Measurements from ENCODE around the gene TM4SF20.

Gene TM4SF20

DNA sequence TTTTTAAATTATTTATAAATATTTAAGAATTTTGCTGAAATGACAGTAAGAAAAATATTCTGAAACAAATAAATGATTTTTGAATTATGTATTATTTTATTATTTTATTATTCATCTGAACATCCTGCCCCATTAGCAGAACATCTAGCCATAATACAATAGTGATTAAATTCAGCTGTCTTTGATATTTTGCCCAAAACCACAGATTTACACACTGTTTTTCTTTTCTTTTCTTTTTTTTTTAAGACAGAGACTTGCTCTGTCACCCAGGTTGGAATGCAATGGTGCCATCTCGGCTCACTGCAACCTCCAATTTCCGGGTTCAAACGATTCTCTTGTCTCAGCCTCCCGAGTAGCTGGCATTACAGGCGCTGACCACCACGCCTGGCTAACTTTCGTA lies 10.6 kb upstream of the TM4SF20 start (continued):
- TF ChIP-seq, protein P1, sequence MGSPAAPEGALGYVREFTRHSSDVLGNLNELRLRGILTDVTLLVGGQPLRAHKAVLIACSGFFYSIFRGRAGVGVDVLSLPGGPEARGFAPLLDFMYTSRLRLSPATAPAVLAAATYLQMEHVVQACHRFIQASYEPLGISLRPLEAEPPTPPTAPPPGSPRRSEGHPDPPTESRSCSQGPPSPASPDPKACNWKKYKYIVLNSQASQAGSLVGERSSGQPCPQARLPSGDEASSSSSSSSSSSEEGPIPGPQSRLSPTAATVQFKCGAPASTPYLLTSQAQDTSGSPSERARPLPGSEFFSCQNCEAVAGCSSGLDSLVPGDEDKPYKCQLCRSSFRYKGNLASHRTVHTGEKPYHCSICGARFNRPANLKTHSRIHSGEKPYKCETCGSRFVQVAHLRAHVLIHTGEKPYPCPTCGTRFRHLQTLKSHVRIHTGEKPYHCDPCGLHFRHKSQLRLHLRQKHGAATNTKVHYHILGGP (tag by site-specific recombination; IDR thresholded peaks at IDR 0.05), result no peak
- TF ChIP-seq EGR2 (tag by site-specific recombination; IDR thresholded peaks at IDR 0.05; ENCODE audit: low read depth) (no peak), ZNF426 (tag by site-specific recombination; IDR thresholded peaks at IDR 0.05) (no peak), ZNF521 (tag by site-specific recombination; IDR thresholded peaks at IDR 0.05) (no peak)
- TF ChIP-seq, protein P2, sequence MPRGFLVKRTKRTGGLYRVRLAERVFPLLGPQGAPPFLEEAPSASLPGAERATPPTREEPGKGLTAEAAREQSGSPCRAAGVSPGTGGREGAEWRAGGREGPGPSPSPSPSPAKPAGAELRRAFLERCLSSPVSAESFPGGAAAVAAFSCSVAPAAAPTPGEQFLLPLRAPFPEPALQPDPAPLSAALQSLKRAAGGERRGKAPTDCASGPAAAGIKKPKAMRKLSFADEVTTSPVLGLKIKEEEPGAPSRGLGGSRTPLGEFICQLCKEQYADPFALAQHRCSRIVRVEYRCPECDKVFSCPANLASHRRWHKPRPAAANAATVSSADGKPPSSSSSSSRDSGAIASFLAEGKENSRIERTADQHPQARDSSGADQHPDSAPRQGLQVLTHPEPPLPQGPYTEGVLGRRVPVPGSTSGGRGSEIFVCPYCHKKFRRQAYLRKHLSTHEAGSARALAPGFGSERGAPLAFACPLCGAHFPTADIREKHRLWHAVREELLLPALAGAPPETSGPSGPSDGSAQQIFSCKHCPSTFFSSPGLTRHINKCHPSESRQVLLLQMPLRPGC (tag by site-specific recombination; IDR thresholded peaks at IDR 0.05), result no peak

DNA sequence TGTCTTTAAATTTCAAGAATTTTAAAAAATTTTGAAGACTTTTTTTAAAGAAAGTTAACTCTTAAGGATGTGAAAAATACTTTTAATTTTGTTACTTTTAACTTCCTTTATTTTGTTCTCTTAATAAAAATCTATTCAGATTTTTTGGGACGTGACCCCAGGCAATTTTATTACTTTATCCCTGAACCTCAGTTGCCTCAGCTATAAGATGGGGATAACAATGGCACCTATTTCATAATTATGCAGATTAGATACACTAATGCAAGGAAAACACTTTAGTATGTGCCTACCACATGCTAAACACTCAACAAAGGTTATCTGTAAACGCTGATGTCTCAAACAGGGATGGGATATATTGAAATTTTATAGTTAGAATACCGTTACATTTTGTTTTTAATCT lies 10.1 kb upstream of the TM4SF20 start:
- H3K27ac ChIP-seq (ENCODE audit: extremely low read depth, low read depth, low read length), result no peak overlapping the region
- TF ChIP-seq, protein P3, sequence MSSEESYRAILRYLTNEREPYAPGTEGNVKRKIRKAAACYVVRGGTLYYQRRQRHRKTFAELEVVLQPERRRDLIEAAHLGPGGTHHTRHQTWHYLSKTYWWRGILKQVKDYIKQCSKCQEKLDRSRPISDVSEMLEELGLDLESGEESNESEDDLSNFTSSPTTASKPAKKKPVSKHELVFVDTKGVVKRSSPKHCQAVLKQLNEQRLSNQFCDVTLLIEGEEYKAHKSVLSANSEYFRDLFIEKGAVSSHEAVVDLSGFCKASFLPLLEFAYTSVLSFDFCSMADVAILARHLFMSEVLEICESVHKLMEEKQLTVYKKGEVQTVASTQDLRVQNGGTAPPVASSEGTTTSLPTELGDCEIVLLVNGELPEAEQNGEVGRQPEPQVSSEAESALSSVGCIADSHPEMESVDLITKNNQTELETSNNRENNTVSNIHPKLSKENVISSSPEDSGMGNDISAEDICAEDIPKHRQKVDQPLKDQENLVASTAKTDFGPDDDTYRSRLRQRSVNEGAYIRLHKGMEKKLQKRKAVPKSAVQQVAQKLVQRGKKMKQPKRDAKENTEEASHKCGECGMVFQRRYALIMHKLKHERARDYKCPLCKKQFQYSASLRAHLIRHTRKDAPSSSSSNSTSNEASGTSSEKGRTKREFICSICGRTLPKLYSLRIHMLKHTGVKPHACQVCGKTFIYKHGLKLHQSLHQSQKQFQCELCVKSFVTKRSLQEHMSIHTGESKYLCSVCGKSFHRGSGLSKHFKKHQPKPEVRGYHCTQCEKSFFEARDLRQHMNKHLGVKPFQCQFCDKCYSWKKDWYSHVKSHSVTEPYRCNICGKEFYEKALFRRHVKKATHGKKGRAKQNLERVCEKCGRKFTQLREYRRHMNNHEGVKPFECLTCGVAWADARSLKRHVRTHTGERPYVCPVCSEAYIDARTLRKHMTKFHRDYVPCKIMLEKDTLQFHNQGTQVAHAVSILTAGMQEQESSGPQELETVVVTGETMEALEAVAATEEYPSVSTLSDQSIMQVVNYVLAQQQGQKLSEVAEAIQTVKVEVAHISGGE (tag by site-specific recombination; conservative IDR thresholded peaks at IDR 0.05; ENCODE audit: low read depth), result no peak
- TF ChIP-seq, protein P4, sequence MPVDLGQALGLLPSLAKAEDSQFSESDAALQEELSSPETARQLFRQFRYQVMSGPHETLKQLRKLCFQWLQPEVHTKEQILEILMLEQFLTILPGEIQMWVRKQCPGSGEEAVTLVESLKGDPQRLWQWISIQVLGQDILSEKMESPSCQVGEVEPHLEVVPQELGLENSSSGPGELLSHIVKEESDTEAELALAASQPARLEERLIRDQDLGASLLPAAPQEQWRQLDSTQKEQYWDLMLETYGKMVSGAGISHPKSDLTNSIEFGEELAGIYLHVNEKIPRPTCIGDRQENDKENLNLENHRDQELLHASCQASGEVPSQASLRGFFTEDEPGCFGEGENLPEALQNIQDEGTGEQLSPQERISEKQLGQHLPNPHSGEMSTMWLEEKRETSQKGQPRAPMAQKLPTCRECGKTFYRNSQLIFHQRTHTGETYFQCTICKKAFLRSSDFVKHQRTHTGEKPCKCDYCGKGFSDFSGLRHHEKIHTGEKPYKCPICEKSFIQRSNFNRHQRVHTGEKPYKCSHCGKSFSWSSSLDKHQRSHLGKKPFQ (tag by site-specific recombination; IDR thresholded peaks at IDR 0.05), result no peak
- TF ChIP-seq ZNF175 (tag by site-specific recombination; IDR thresholded peaks at IDR 0.05) (no peak), KLF9 (tag by site-specific recombination; IDR thresholded peaks at IDR 0.05; ENCODE audit: low read depth) (no peak), ZNF311 (tag by site-specific recombination; IDR thresholded peaks at IDR 0.05; ENCODE audit: borderline replicate concordance) (no peak)
- TF ChIP-seq, protein P5, sequence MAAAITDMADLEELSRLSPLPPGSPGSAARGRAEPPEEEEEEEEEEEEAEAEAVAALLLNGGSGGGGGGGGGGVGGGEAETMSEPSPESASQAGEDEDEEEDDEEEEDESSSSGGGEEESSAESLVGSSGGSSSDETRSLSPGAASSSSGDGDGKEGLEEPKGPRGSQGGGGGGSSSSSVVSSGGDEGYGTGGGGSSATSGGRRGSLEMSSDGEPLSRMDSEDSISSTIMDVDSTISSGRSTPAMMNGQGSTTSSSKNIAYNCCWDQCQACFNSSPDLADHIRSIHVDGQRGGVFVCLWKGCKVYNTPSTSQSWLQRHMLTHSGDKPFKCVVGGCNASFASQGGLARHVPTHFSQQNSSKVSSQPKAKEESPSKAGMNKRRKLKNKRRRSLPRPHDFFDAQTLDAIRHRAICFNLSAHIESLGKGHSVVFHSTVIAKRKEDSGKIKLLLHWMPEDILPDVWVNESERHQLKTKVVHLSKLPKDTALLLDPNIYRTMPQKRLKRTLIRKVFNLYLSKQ (tag by site-specific recombination; IDR thresholded peaks at IDR 0.05; ENCODE audit: borderline replicate concordance), result no peak
- POLR2A ChIA-PET, result no interaction called here
- H3K36me3 ChIP-seq (ENCODE audit: control insufficient read depth in 2 of 2, insufficient read depth in 1 of 2, low read length in 2 of 2), result no peaks in the 10 kb centered on the region
- CTCF ChIA-PET, result no interaction called here
- H3K4me1 ChIP-seq (ENCODE audit: control insufficient read depth, insufficient read depth, low read length), result no peaks in the 10 kb centered on the region
- H3K9me3 ChIP-seq (ENCODE audit: control insufficient read depth, insufficient read depth, low read depth, low read length), result no peaks in the 10 kb centered on the region
- no peak overlapping the region for H3K4me3 ChIP-seq (ENCODE audit: low read depth, low read length)

DNA sequence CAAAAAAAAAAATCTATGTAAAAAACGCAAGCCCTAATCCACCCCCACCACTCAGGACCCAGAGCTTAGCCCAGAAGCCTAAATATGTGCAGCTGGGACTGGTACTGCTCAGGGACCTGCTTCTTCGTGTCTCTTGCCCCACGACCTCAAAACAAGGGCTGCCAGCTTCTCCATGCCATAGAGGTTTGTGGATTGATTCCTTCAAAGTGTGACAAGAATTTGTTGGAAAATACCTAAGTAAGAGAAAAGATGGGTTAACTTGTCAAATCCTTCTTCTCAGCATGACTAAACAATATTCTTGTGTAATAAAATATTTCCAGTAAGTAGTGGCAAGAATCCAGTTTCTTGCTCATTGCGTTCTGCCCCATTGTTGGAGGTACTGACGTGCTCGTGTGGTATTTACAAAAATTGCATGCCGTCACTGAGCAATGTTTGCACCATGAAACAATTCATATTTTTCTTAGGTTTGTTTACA lies 9.5 kb upstream of the TM4SF20 start:
- ChIA-PET POLR2A (no interaction called here), CTCF (no interaction called here)
- H3K27ac ChIP-seq (ENCODE audit: extremely low read depth, low read depth, low read length), result no peak overlapping the region
- H3K4me3 ChIP-seq (ENCODE audit: low read depth, low read length), result no peak overlapping the region
- H3K4me1 ChIP-seq (ENCODE audit: control insufficient read depth, insufficient read depth, low read length), result no peaks in the 10 kb centered on the region
- H3K36me3 ChIP-seq (ENCODE audit: control insufficient read depth in 2 of 2, insufficient read depth in 1 of 2, low read length in 2 of 2), result no peaks in the 10 kb centered on the region
- H3K9me3 ChIP-seq (ENCODE audit: control insufficient read depth, insufficient read depth, low read depth, low read length), result no peaks in the 10 kb centered on the region
- TF ChIP-seq FEZF1 (tag by site-specific recombination; IDR thresholded peaks at IDR 0.05) (no peak), ZNF274 (IDR thresholded peaks at IDR 0.05; ENCODE audit: low read length) (no peak), ZNF274 (tag by site-specific recombination; IDR thresholded peaks at IDR 0.05; ENCODE audit: borderline replicate concordance) (no peak), RBAK (tag by site-specific recombination; IDR thresholded peaks at IDR 0.05) (no peak), ZNF837 (tag by site-specific recombination; IDR thresholded peaks at IDR 0.05) (no peak), ZNF501 (tag by site-specific recombination; IDR thresholded peaks at IDR 0.05) (no peak), REPIN1 (tag by site-specific recombination; IDR thresholded peaks at IDR 0.05; ENCODE audit: low read depth) (no peak)
- TF ChIP-seq, protein P6, sequence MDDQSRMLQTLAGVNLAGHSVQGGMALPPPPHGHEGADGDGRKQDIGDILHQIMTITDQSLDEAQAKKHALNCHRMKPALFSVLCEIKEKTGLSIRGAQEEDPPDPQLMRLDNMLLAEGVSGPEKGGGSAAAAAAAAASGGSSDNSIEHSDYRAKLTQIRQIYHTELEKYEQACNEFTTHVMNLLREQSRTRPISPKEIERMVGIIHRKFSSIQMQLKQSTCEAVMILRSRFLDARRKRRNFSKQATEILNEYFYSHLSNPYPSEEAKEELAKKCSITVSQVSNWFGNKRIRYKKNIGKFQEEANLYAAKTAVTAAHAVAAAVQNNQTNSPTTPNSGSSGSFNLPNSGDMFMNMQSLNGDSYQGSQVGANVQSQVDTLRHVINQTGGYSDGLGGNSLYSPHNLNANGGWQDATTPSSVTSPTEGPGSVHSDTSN (CRISPR knock-in tag; IDR thresholded peaks at IDR 0.05), result no peak
- TF ChIP-seq, protein P7, sequence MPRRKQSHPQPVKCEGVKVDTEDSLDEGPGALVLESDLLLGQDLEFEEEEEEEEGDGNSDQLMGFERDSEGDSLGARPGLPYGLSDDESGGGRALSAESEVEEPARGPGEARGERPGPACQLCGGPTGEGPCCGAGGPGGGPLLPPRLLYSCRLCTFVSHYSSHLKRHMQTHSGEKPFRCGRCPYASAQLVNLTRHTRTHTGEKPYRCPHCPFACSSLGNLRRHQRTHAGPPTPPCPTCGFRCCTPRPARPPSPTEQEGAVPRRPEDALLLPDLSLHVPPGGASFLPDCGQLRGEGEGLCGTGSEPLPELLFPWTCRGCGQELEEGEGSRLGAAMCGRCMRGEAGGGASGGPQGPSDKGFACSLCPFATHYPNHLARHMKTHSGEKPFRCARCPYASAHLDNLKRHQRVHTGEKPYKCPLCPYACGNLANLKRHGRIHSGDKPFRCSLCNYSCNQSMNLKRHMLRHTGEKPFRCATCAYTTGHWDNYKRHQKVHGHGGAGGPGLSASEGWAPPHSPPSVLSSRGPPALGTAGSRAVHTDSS (tag by site-specific recombination; IDR thresholded peaks at IDR 0.05), result no peak

Measured in HEK293 (cell line).